OCI-LY3 (cell line): ENCODE data around the gene USP10.

ENCODE experiments used
- EZH2phosphoT487 ChIP-seq: fragments of 200-600 bp; shearing (Covaris generic); IDR thresholded peaks from 2 replicates; pipeline ENCODE4 v1.6.1; 2018; ENCODE audit warnings: antibody characterized with exemption, mixed run types, low read depth
- TF ChIP-seq, protein P1 (sequence below): fragments of 200-600, 300-600 bp; sonication (generic); IDR thresholded peaks from 2 replicates; pipeline ENCODE4 v1.5.1; 2014; ENCODE audit warnings: antibody characterized with exemption, low read length, low read depth

DNA sequence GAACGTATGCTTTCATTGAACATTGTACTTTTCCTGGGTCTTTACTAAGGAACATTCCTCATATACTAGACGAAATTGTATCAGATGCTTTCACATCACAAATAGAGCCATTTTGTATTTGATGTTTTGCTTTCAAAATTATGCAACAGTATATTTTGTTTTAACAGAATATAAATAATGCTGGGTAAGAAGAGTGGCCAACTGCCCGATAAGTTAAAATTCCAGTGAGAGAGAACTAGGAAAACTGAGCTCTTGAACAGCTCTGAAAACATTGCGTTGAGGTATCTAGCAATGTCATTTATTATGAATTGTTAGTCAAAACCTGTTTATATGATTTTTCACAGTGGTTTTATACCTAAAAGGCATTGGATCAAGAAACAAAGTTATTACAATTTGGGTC lies 50.8 kb downstream of the USP10 start:
- TF ChIP-seq, protein P1, sequence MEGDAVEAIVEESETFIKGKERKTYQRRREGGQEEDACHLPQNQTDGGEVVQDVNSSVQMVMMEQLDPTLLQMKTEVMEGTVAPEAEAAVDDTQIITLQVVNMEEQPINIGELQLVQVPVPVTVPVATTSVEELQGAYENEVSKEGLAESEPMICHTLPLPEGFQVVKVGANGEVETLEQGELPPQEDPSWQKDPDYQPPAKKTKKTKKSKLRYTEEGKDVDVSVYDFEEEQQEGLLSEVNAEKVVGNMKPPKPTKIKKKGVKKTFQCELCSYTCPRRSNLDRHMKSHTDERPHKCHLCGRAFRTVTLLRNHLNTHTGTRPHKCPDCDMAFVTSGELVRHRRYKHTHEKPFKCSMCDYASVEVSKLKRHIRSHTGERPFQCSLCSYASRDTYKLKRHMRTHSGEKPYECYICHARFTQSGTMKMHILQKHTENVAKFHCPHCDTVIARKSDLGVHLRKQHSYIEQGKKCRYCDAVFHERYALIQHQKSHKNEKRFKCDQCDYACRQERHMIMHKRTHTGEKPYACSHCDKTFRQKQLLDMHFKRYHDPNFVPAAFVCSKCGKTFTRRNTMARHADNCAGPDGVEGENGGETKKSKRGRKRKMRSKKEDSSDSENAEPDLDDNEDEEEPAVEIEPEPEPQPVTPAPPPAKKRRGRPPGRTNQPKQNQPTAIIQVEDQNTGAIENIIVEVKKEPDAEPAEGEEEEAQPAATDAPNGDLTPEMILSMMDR = no peak
- TF ChIP-seq EZH2phosphoT487 = no peak
